HepG2 (cell line): ENCODE measurements around the gene CES2. TPM values are rescaled to one million over a fixed set of nuclear protein-coding genes. Genes with fewer than 3 reads are reported as not detected.

ENCODE experiments used
- AGO1 ChIP-seq: fragments of 200-400 bp; formaldehyde crosslinking; IDR thresholded peaks from 2 replicates; pipeline ENCODE4 v1.6.1; 2017; ENCODE audit warnings: mild to moderate bottlenecking, low read depth, low read length, moderate library complexity; ENCODE audit not compliant: poor library complexity, severe bottlenecking
- EEA1 ChIP-seq: sonication (generic); formaldehyde crosslinking; IDR thresholded peaks from 2 replicates; pipeline ENCODE4 v1.5.1; 2020; ENCODE audit warnings: mild to moderate bottlenecking, missing genetic modification reagents, borderline replicate concordance
- FOXA1 ChIP-seq, 2 experiments: fragments of 450-650 bp in 1 of 2; sonication (generic) in 1 of 2; formaldehyde crosslinking in 1 of 2; IDR thresholded peaks; 2 replicates each; pipeline versions ENCODE4 v1.4.0 to v1.6.1; 2016 to 2020; ENCODE audit warnings: missing genetic modification reagents in 1 of 2
- GTF2F1 ChIP-seq: fragments of 150-350 bp; IDR thresholded peaks from 2 replicates; pipeline ENCODE4 v1.6.1; 2014; ENCODE audit warnings: low read length
- HHEX ChIP-seq: IDR thresholded peaks from 2 replicates; pipeline ENCODE4 v1.6.1; 2016; ENCODE audit warnings: control low read depth
- HNRNPUL1 ChIP-seq: fragments of 200-400 bp; formaldehyde crosslinking; IDR thresholded peaks from 2 replicates; pipeline ENCODE4 v1.6.1; 2017; ENCODE audit warnings: low read depth, mild to moderate bottlenecking, low read length, moderate library complexity
- JARID2 ChIP-seq: sonication (generic); formaldehyde crosslinking; IDR thresholded peaks from 2 replicates; pipeline ENCODE4 v1.8.1; 2023; ENCODE audit warnings: missing genetic modification reagents, inconsistent platforms; ENCODE audit not compliant: insufficient replicate concordance
- KAT7 ChIP-seq: IDR thresholded peaks from 2 replicates; pipeline ENCODE4 v1.6.1; 2018; ENCODE audit warnings: borderline replicate concordance, missing compliant biosample characterization
- NFE2L2 ChIP-seq: fragments of 150-350 bp; IDR thresholded peaks from 2 replicates; pipeline ENCODE4 v1.6.1; 2014; ENCODE audit warnings: low read length
- NFKBIZ ChIP-seq: IDR thresholded peaks from 2 replicates; pipeline ENCODE4 v1.6.1; 2018; ENCODE audit warnings: missing genetic modification reagents, missing compliant biosample characterization
- RBAK ChIP-seq: sonication (generic); formaldehyde crosslinking; IDR thresholded peaks from 2 replicates; pipeline ENCODE4 v1.5.1; 2020; ENCODE audit warnings: mild to moderate bottlenecking, missing genetic modification reagents
- TARDBP ChIP-seq: sonication (generic); formaldehyde crosslinking; IDR thresholded peaks from 2 replicates; pipeline ENCODE4 v1.8.0; 2022; ENCODE audit warnings: mild to moderate bottlenecking, missing genetic modification reagents
- XBP1 ChIP-seq: sonication (generic); formaldehyde crosslinking; IDR thresholded peaks from 2 replicates; pipeline ENCODE4 v1.5.0; 2020; ENCODE audit warnings: missing genetic modification reagents
- ZMYM3 ChIP-seq: sonication (generic); formaldehyde crosslinking; IDR thresholded peaks from 2 replicates; pipeline ENCODE4 v1.5.1; 2020; ENCODE audit warnings: mild to moderate bottlenecking, missing genetic modification reagents
- ZNF382 ChIP-seq: sonication (generic); formaldehyde crosslinking; IDR thresholded peaks from 2 replicates; pipeline ENCODE4 v1.5.0; 2020; ENCODE audit warnings: missing genetic modification reagents, mild to moderate bottlenecking, borderline replicate concordance
- ZNF607 ChIP-seq: sonication (generic); formaldehyde crosslinking; IDR thresholded peaks from 2 replicates; pipeline ENCODE4 v1.5.1; 2020; ENCODE audit warnings: missing genetic modification reagents, mild to moderate bottlenecking, borderline replicate concordance
- polyA plus RNA-seq, 8 experiments: library from polyadenylated mRNA; depleted of rRNA in 3 of 8; stranded (reverse) in 7 of 8; unstranded in 1 of 8; fragments of >200 nt; fragmentation: Illumina TruSeq in 4 of 8; extraction: Trizol in 4 of 8; gene quantifications; 2 replicates each; pipeline versions ENCODE4 v1.2.1 to v1.2.3, GENCODE V29; 2011 to 2016; ENCODE audit warnings: low read depth in 4 of 8, missing spikeins in 1 of 8, mixed read lengths in 1 of 8; ENCODE audit not compliant: insufficient read depth in 1 of 8
- total RNA-seq, 5 experiments: library from RNA; depleted of rRNA; stranded (reverse); fragments of >200 nt; fragmentation: Illumina TruSeq; extraction: Trizol; gene quantifications; 2 replicates each; pipeline ENCODE4 v1.2.3, GENCODE V29; 2016; ENCODE audit warnings: low read depth in 1 of 5
- TF ChIP-seq, protein P1 (sequence below): sonication (generic); formaldehyde crosslinking; IDR thresholded peaks from 2 replicates; pipeline ENCODE4 v1.9.0; 2021; ENCODE audit warnings: mild to moderate bottlenecking, missing genetic modification reagents

The CES2 gene
- total and polyA plus RNA-seq, 2 of the 13 experiments (the other 11 are each of a cell fraction or from before 2014, with no cell fraction given) = 50.6 to 63.8 TPM

GRCh38 chr16:66935314-66936011, at the start of gene CES2 (continued):
- TF ChIP-seq RBAK (no peak), HHEX (CRISPR knock-in tag) (no peak), KAT7 (CRISPR knock-in tag) (peak; percentile 94), NFKBIZ (CRISPR knock-in tag) (no peak; the same call in 1 of the 2 replicates), ZNF607 (peak; percentile 80; the same call in 1 of the 2 replicates), EEA1 (CRISPR knock-in tag) (no peak), ZNF382 (CRISPR knock-in tag) (no peak), HNRNPUL1 (no peak), NFE2L2 (no peak), JARID2 (peak; percentile 58), AGO1 (peak; percentile 63), TARDBP (CRISPR knock-in tag) (peak; percentile 81), FOXA1 (IDR thresholded peaks at IDR 0.05) (no peak), FOXA1 (CRISPR knock-in tag; IDR thresholded peaks at IDR 0.05) (no peak), ZMYM3 (CRISPR knock-in tag) (peak; percentile 80), XBP1 (0 out of 2 replicates have a peak, but pooled peaks have one; percentile 80), GTF2F1 (no peak)
- TF ChIP-seq, protein P1, sequence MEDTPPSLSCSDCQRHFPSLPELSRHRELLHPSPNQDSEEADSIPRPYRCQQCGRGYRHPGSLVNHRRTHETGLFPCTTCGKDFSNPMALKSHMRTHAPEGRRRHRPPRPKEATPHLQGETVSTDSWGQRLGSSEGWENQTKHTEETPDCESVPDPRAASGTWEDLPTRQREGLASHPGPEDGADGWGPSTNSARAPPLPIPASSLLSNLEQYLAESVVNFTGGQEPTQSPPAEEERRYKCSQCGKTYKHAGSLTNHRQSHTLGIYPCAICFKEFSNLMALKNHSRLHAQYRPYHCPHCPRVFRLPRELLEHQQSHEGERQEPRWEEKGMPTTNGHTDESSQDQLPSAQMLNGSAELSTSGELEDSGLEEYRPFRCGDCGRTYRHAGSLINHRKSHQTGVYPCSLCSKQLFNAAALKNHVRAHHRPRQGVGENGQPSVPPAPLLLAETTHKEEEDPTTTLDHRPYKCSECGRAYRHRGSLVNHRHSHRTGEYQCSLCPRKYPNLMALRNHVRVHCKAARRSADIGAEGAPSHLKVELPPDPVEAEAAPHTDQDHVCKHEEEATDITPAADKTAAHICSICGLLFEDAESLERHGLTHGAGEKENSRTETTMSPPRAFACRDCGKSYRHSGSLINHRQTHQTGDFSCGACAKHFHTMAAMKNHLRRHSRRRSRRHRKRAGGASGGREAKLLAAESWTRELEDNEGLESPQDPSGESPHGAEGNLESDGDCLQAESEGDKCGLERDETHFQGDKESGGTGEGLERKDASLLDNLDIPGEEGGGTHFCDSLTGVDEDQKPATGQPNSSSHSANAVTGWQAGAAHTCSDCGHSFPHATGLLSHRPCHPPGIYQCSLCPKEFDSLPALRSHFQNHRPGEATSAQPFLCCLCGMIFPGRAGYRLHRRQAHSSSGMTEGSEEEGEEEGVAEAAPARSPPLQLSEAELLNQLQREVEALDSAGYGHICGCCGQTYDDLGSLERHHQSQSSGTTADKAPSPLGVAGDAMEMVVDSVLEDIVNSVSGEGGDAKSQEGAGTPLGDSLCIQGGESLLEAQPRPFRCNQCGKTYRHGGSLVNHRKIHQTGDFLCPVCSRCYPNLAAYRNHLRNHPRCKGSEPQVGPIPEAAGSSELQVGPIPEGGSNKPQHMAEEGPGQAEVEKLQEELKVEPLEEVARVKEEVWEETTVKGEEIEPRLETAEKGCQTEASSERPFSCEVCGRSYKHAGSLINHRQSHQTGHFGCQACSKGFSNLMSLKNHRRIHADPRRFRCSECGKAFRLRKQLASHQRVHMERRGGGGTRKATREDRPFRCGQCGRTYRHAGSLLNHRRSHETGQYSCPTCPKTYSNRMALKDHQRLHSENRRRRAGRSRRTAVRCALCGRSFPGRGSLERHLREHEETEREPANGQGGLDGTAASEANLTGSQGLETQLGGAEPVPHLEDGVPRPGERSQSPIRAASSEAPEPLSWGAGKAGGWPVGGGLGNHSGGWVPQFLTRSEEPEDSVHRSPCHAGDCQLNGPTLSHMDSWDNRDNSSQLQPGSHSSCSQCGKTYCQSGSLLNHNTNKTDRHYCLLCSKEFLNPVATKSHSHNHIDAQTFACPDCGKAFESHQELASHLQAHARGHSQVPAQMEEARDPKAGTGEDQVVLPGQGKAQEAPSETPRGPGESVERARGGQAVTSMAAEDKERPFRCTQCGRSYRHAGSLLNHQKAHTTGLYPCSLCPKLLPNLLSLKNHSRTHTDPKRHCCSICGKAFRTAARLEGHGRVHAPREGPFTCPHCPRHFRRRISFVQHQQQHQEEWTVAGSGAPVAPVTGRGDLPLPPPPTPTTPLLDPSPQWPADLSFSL (CRISPR knock-in tag) = no peak
